GM12875 (cell line): ENCODE results near the gene TFDP1.
"Not testable (repeated sequence)": the region's sequence is repeated elsewhere in the genome, so short reads cannot be mapped to it uniquely, and the experiment has no call there.

Experiments used
- H3K4me3 ChIP-seq: one replicate; pipeline ENCODE4 v1.5.1; 2011; ENCODE audit warnings: low read depth, low read length, control low read depth
- TF ChIP-seq, protein P1 (sequence below): IDR thresholded peaks from 2 replicates; pipeline ENCODE4 v1.5.1; 2011; ENCODE audit warnings: low read depth, mild to moderate bottlenecking, control low read depth, inconsistent platforms, low read length, moderate library complexity, borderline replicate concordance; ENCODE audit not compliant: insufficient read depth

Gene TFDP1

DNA sequence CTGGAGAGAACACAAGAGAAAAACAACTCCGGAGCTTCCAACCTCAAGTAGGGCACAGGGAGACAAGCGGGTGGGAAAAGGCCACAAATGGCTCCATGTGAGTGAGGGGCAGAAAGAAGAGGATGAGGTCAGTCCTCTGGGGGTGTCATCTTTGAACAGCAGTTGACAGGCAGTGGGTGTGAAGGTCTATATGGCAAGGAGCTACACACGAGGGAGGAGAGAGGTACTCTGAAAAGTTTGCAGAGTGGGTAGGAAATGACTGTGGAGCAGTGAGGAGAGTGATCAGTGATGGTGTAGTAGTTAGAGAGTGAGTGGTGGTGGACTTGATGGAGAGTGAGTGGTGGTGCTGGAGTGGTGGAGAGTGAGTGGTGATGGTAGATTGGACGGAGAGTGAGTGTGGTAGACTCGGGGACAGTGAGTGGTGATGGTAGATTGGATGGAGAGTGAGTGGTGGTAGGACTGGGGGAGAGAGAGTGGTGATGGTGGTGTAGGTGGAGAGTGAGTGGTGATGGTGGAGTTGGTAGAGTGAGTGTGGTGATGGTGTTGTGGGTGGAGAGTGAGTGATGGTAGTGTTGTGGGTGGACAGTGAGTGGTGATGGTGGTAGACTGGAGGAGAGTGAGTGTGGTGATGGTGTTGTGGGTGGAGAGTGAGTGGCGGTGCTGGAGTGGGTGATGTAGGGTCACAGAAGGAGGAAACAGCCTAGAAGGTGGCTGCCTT, 4.0 kb downstream of the TFDP1 start:
- TF ChIP-seq, protein P1, sequence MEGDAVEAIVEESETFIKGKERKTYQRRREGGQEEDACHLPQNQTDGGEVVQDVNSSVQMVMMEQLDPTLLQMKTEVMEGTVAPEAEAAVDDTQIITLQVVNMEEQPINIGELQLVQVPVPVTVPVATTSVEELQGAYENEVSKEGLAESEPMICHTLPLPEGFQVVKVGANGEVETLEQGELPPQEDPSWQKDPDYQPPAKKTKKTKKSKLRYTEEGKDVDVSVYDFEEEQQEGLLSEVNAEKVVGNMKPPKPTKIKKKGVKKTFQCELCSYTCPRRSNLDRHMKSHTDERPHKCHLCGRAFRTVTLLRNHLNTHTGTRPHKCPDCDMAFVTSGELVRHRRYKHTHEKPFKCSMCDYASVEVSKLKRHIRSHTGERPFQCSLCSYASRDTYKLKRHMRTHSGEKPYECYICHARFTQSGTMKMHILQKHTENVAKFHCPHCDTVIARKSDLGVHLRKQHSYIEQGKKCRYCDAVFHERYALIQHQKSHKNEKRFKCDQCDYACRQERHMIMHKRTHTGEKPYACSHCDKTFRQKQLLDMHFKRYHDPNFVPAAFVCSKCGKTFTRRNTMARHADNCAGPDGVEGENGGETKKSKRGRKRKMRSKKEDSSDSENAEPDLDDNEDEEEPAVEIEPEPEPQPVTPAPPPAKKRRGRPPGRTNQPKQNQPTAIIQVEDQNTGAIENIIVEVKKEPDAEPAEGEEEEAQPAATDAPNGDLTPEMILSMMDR = no peak
- H3K4me3 ChIP-seq = no peak overlapping the region

DNA sequence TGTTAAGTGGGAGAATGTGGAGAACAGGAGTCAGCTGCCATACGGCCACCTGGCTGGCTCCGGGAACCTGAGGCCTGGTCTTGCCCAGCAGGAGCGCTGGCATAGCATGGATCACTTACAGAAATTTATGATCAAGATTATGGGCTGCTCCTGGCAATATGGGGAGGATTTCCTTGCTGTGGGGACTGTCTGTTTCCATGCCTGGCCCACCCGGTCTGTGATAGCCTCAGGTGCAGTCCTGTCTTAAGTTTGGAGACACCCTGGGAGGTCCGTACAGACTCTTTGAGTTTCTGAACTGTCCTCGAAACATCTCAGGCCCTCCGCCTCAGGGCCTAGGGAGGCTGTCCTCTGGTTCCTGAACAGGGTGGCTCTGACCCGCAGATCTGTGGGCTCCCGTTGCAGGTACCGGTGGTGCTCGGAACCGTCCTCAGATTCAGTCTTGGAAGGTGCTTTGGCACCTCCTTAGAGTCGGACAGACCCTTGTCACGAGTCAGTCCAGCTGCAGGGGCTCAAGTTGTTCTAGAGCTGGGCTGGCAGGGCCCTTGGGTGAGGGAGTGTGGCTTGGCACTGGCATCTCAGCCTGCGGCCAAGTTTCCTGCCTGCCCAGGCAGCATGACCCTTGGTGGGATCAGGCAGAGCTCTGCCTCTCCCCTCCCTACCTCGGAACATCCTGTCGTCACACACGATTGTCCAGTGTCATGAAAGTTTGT, 4.9 kb downstream of the TFDP1 start:
- H3K4me3 ChIP-seq = no peak overlapping the region
- TF ChIP-seq, protein P1 = no peak

DNA sequence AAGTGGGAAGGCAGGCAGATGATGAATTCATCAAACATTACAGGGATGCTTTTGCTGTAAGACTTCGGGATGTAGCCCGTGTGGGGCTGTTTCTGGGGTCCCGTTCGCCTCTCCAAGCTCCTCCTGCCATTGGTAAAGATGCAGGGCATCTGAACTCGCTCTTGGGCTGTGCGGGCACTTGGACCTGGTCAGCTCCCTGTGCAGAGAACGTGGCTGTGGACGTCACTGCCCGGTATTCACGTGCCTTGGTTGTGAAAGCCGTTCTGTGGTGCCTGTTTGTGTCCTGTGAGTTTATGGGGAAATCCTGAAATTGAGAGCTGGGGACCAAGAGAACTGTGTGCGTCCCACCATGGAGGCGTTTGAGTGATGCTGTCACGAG, 5.4 kb downstream of the TFDP1 start:
- TF ChIP-seq, protein P1 = no peak
- no peak overlapping the region for H3K4me3 ChIP-seq

DNA sequence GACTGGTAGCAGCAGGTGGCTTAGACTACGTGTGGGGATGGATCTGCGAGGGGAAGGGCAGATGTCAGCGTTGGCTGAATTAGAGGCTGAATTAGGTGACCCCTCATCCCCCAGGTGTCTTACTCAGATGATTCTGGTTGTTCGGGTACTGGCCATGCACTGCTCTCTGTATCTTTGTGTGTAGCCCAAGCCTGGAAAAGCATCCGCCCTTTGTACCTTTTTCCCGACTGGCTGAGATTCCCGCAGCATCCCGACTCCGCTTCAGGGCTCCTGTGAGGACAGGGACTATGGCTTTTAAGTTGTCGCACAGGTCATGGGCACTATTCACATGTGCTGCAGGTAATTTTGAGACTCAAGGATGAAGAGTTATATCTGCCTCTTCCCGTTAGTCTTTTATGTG, 7.2 kb downstream of the TFDP1 start:
- TF ChIP-seq, protein P1 = no peak
- no peak overlapping the region for H3K4me3 ChIP-seq

DNA sequence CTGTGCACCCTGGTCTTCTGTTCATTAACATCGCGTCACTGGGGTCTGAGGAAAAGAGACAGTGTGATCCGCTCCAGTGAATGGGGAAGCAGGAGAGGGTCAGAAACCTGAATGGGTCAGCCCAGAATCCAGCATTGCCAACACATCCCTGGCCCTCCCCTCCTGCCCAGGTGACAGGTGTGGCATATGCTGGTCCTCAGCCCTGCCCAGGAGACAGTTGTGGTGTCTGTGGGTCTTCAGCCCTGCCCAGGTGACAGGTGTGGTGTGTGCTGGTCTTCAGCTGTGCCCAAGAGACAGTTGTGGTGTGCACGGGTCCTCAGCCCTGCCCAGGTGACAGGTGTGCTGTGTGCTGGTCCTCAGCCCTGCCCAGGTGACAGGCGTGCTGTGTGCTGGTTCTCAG, 8.0 kb downstream of the TFDP1 start:
- no peak overlapping the region for H3K4me3 ChIP-seq
- TF ChIP-seq, protein P1 = no peak

DNA sequence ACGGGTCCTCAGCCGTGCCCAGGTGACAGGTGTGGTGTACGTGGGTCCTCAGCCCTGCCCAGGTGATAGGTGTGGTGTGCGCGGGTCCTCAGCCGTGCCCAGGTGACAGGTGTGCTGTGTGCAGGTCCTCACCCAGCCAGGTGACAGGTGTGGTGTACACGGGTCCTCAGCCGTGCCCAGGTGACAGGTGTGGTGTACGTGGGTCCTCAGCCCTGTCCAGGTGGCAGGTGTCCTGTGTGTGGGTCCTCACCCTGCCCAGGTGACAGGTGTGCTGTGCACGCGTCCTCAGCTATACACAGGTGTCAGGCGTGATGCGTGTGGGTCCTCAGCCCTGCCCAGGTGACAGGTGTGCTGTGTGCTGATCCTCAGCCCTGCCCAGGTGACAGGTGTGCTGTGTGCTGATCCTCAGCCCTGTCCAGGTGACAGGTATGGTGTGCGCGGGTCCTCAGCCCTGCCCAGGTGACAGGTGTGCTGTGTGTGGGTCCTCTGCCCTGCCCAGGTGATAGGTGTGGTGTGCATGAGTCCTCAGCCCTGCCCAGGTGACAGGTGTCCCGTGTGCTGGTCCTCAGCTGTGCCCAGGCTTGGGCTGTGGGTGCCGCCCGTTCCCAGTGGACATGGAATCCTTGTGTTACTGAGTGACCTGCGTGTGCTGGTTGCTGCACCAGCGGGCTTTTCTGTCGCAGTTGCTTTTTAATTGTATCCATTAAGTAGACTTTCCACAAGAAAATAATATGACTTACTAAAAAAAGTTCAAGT, 9.7 kb downstream of the TFDP1 start:
- not testable (repeated sequence) for H3K4me3 ChIP-seq

DNA sequence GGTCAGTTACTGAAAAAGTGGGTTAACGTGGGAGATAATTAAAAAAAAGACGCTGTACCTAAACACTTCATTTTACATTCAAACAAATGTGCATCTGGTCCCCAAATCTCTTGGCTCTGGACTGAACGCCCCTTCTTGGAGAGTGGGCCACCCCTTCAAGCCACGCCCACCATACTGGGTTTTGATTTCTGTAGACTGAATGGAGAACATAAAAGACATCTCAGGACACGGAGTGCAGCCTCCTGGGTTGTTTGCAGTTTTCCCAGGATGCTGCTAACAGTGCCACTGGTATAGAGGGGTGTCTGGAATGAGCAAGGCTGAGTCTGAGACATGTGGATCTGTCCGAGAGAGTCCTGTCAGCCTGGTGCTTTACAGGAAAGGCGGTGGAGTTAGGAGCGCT, 10.6 kb downstream of the TFDP1 start:
- no peak overlapping the region for H3K4me3 ChIP-seq
- TF ChIP-seq, protein P1 = no peak
